HEK293T (cell line): Measurements from ENCODE around the gene NPPA.

Experiments
- ARNT ChIP-seq: fragments of 450-650 bp; IDR thresholded peaks from 2 replicates; pipeline ENCODE4 v1.6.1; 2017; ENCODE audit warnings: mild to moderate bottlenecking
- BHLHE40 ChIP-seq: fragments of 450-650 bp; IDR thresholded peaks from 2 replicates; pipeline ENCODE4 v1.6.1; 2016; ENCODE audit warnings: mild to moderate bottlenecking, moderate library complexity, borderline replicate concordance
- ELF4 ChIP-seq: fragments of 450-650 bp; IDR thresholded peaks from 2 replicates; pipeline ENCODE4 v1.6.1; 2017; ENCODE audit warnings: antibody characterized with exemption
- FOXM1 ChIP-seq: fragments of 450-650 bp; IDR thresholded peaks from 2 replicates; pipeline ENCODE4 v1.6.1; 2017; ENCODE audit warnings: mild to moderate bottlenecking, borderline replicate concordance
- HDGF ChIP-seq: fragments of 450-650 bp; IDR thresholded peaks from 2 replicates; pipeline ENCODE4 v1.6.1; 2017; ENCODE audit warnings: antibody characterized with exemption, borderline replicate concordance
- L3MBTL2 ChIP-seq: fragments of 450-650 bp; conservative IDR thresholded peaks from 2 replicates; pipeline ENCODE4 v1.6.1; 2016; ENCODE audit warnings: mild to moderate bottlenecking
- NFRKB ChIP-seq: fragments of 450-650 bp; IDR thresholded peaks from 2 replicates; pipeline ENCODE4 v1.6.1; 2016; ENCODE audit warnings: mild to moderate bottlenecking, moderate library complexity
- SP1 ChIP-seq: fragments of 450-650 bp; IDR thresholded peaks from 2 replicates; pipeline ENCODE4 v1.6.1; 2017
- SUZ12 ChIP-seq: fragments of 450-650 bp; IDR thresholded peaks from 2 replicates; pipeline ENCODE4 v1.6.1; 2016; ENCODE audit warnings: mild to moderate bottlenecking
- TARDBP ChIP-seq: fragments of 450-650 bp; IDR thresholded peaks from 2 replicates; pipeline ENCODE4 v1.6.1; 2016
- ZNF384 ChIP-seq: fragments of 450-650 bp; IDR thresholded peaks from 2 replicates; pipeline ENCODE4 v1.6.1; 2016

DNA sequence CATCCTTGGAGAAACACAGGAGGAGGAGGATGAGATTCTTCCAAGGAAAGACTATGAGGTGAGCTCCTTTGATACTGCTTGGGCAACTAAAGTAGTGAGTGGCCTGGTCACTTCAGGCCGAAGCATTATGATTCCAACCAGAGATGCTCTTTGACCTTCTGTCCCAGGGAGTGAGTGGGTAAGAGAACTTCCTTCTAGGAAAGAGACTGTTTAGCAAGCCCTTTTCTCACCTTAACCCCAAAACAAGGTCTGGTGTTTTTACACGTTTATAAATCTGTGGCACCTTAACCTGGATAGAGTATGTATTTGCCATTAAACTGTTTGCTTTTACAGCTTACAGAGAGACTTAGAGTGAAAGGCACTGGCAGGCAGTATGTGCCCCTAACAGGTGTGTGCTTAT lies 40.5 kb downstream of the NPPA start:
- TF ChIP-seq FOXM1 (no peak), SP1 (no peak), ARNT (no peak), HDGF (no peak), BHLHE40 (no peak), SUZ12 (no peak), ELF4 (no peak), NFRKB (no peak), ZNF384 (no peak), TARDBP (no peak), L3MBTL2 (no peak)
